WTC11 (cell line): ENCODE results near the gene PLK1.

ENCODE experiments used
- ATF6 ChIP-seq: sonication (generic); formaldehyde crosslinking; IDR thresholded peaks from 2 replicates; pipeline ENCODE4 v1.8.1; 2023; ENCODE audit warnings: mild to moderate bottlenecking, missing genetic modification reagents
- ELF4 ChIP-seq: sonication (generic); formaldehyde crosslinking; IDR thresholded peaks from 2 replicates; pipeline ENCODE4 v1.8.1; 2022; ENCODE audit warnings: low read depth, mild to moderate bottlenecking, moderate library complexity, missing genetic modification reagents
- FOXP4 ChIP-seq: sonication (generic); formaldehyde crosslinking; IDR thresholded peaks from 2 replicates; pipeline ENCODE4 v1.8.0; 2022; ENCODE audit warnings: mild to moderate bottlenecking, missing genetic modification reagents
- JAZF1 ChIP-seq: fragments of 250-450 bp; sonication (Bioruptor Pico); IDR thresholded peaks from 2 replicates; pipeline ENCODE4 v1.9.0; 2021; ENCODE audit warnings: moderate library complexity, mild to moderate bottlenecking, inconsistent platforms
- OVOL2 ChIP-seq: fragments of 250-450 bp; sonication (Bioruptor Pico); IDR thresholded peaks from 2 replicates; pipeline ENCODE4 v1.9.0; 2021; ENCODE audit warnings: mild to moderate bottlenecking, borderline replicate concordance
- PRRX2 ChIP-seq: fragments of 250-450 bp; sonication (Bioruptor Pico); IDR thresholded peaks from 2 replicates; pipeline ENCODE4 v1.8.0; 2021; ENCODE audit warnings: mild to moderate bottlenecking
- TEAD1 ChIP-seq: sonication (generic); formaldehyde crosslinking; IDR thresholded peaks from 2 replicates; pipeline ENCODE4 v1.8.0; 2022; ENCODE audit warnings: mild to moderate bottlenecking, missing genetic modification reagents
- USF2 ChIP-seq: sonication (generic); formaldehyde crosslinking; IDR thresholded peaks from 2 replicates; pipeline ENCODE4 v1.8.1; 2023; ENCODE audit warnings: mild to moderate bottlenecking, missing genetic modification reagents, moderate library complexity
- TF ChIP-seq, protein P1 (sequence below): sonication (generic); formaldehyde crosslinking; conservative IDR thresholded peaks from 2 replicates; pipeline ENCODE4 v1.8.1; 2023; ENCODE audit warnings: mild to moderate bottlenecking, low read depth, missing genetic modification reagents, moderate library complexity
- TF ChIP-seq, protein P2 (sequence below): fragments of 200-600 bp; IDR thresholded peaks from 2 replicates; pipeline ENCODE4 v1.8.0; 2022; ENCODE audit warnings: antibody characterized with exemption
- TF ChIP-seq, protein P3 (sequence below): sonication (generic); formaldehyde crosslinking; IDR thresholded peaks from 2 replicates; pipeline ENCODE4 v1.8.0; 2022; ENCODE audit warnings: mild to moderate bottlenecking, missing genetic modification reagents

DNA sequence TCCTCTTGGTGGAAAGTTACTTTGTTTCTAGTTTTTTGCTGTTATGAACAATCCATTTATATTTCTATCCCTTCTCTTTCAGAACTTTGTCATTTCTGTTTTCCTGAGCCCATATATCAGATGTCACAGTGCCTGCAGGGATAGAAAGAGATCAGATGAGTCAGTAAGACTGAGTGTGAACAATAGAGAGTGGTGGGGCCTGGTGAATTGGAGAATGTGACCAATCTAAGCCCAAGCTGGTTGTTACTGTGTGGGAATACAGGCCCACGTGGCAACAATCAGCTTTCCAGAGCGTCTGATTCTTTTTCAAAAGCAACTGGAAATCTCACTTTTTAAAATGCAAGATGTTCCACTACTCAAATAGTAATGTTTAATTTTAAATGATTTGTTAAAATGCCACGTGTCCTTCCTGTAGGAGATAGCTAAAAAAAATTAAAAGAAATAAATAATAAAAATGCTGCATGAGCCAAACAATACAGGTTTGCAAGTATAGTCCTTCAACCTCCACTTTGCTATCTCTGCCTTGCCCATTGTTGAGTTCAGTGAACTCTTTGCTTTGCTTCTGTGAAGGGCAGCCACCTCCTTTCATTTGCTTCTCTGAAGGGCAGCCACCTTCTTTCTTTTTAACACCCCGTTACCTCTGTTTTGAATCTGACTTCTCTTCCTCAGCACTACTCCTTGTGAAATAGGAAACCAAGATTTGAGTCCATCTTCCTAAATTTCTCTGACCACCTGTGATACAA is 27.8 kb upstream of the PLK1 start:
- TF ChIP-seq, protein P1, sequence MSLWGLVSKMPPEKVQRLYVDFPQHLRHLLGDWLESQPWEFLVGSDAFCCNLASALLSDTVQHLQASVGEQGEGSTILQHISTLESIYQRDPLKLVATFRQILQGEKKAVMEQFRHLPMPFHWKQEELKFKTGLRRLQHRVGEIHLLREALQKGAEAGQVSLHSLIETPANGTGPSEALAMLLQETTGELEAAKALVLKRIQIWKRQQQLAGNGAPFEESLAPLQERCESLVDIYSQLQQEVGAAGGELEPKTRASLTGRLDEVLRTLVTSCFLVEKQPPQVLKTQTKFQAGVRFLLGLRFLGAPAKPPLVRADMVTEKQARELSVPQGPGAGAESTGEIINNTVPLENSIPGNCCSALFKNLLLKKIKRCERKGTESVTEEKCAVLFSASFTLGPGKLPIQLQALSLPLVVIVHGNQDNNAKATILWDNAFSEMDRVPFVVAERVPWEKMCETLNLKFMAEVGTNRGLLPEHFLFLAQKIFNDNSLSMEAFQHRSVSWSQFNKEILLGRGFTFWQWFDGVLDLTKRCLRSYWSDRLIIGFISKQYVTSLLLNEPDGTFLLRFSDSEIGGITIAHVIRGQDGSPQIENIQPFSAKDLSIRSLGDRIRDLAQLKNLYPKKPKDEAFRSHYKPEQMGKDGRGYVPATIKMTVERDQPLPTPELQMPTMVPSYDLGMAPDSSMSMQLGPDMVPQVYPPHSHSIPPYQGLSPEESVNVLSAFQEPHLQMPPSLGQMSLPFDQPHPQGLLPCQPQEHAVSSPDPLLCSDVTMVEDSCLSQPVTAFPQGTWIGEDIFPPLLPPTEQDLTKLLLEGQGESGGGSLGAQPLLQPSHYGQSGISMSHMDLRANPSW (CRISPR knock-in tag): no peak
- TF ChIP-seq OVOL2 (CRISPR knock-in tag): no peak
- TF ChIP-seq, protein P2, sequence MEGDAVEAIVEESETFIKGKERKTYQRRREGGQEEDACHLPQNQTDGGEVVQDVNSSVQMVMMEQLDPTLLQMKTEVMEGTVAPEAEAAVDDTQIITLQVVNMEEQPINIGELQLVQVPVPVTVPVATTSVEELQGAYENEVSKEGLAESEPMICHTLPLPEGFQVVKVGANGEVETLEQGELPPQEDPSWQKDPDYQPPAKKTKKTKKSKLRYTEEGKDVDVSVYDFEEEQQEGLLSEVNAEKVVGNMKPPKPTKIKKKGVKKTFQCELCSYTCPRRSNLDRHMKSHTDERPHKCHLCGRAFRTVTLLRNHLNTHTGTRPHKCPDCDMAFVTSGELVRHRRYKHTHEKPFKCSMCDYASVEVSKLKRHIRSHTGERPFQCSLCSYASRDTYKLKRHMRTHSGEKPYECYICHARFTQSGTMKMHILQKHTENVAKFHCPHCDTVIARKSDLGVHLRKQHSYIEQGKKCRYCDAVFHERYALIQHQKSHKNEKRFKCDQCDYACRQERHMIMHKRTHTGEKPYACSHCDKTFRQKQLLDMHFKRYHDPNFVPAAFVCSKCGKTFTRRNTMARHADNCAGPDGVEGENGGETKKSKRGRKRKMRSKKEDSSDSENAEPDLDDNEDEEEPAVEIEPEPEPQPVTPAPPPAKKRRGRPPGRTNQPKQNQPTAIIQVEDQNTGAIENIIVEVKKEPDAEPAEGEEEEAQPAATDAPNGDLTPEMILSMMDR: no peak
- TF ChIP-seq FOXP4 (CRISPR knock-in tag): no peak
- TF ChIP-seq ATF6 (CRISPR knock-in tag): no peak
- TF ChIP-seq, protein P3, sequence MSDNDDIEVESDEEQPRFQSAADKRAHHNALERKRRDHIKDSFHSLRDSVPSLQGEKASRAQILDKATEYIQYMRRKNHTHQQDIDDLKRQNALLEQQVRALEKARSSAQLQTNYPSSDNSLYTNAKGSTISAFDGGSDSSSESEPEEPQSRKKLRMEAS (CRISPR knock-in tag): no peak
- no peak for TF ChIP-seq TEAD1 (CRISPR knock-in tag)
- no peak for TF ChIP-seq ELF4 (CRISPR knock-in tag)
- TF ChIP-seq USF2 (CRISPR knock-in tag): no peak
- no peak for TF ChIP-seq JAZF1 (CRISPR knock-in tag)
- TF ChIP-seq PRRX2 (CRISPR knock-in tag): no peak
